MCF 10A (cell line): ENCODE measurements around the gene SLC9A8. TPM values are rescaled to one million over a fixed set of nuclear protein-coding genes. Genes with fewer than 3 reads are reported as not detected.

Experiments
- BruUV-seq: library from RNA; stranded (reverse); fragments of 400-500 nt; replicated peaks from 2 replicates; lab custom pipeline; 2021; lab: Mats Ljungman, UMichigan
- CTCF ChIA-PET: fragments of 300-600 bp; sonication (Branson Sonifier 250); formaldehyde crosslinking; extraction: SDS; loops from one replicate; lab custom pipeline; 2021; ENCODE audit warnings: antibody characterized with exemption, inconsistent platforms; lab: Yijun Ruan, JAX
- POLR2A ChIA-PET: fragments of 300-600, 350-650 bp; sonication (Branson Sonifier 250); formaldehyde crosslinking; extraction: SDS; loops from one replicate; lab custom pipeline; 2020; ENCODE audit warnings: antibody characterized with exemption, inconsistent platforms; lab: Yijun Ruan, JAX
- DNase-seq: peaks from one replicate; pipeline ENCODE4 v3.0.0-alpha.2; 2018; ENCODE audit not compliant: unreplicated experiment
- H3K27ac Mint-ChIP-seq: one replicate; pipeline ENCODE4 v1.8.0; 2022; ENCODE audit warnings: mild to moderate bottlenecking, low read depth, mixed read lengths; ENCODE audit not compliant: unreplicated experiment
- H3K27me3 Mint-ChIP-seq: one replicate; pipeline ENCODE4 v1.8.0; 2022; ENCODE audit warnings: mixed read lengths; ENCODE audit not compliant: insufficient read depth, unreplicated experiment
- H3K36me3 Mint-ChIP-seq: one replicate; pipeline ENCODE4 v1.8.0; 2022; ENCODE audit warnings: mild to moderate bottlenecking, moderate library complexity, mixed read lengths; ENCODE audit not compliant: insufficient read depth, unreplicated experiment
- H3K4me1 Mint-ChIP-seq: one replicate; pipeline ENCODE4 v1.8.0; 2022; ENCODE audit warnings: mixed read lengths; ENCODE audit not compliant: insufficient read depth, unreplicated experiment
- H3K4me3 Mint-ChIP-seq: one replicate; pipeline ENCODE4 v1.8.0; 2022; ENCODE audit warnings: mild to moderate bottlenecking, moderate library complexity, mixed read lengths; ENCODE audit not compliant: unreplicated experiment
- H3K9me3 Mint-ChIP-seq: one replicate; pipeline ENCODE4 v1.8.0; 2022; ENCODE audit warnings: mixed read lengths; ENCODE audit not compliant: unreplicated experiment
- CTCF ChIP-seq: fragments of 200-600 bp; IDR thresholded peaks from one replicate; pipeline ENCODE4 v1.8.0; 2022; ENCODE audit warnings: antibody characterized with exemption, mild to moderate bottlenecking; ENCODE audit not compliant: unreplicated experiment
- intact Hi-C: fragments of 100-400 bp; cut with micrococcal nuclease; formaldehyde crosslinking; loops from 2 replicates; pipeline ENCODE4 v1.14.1; 2022
- total RNA-seq: library from RNA; stranded (reverse); gene quantifications from 2 replicates; pipeline ENCODE4 v1.2.3, GENCODE V29; 2022

SLC9A8 gene
- total RNA-seq, 1 experiment from 2014 or later = 14.6 TPM

GRCh38 chr20:49941456-49941855, 128.8 kb downstream of the SLC9A8 start:
- no TSS peak for BruUV-seq
- POLR2A ChIA-PET = no interaction called here
- no peak overlapping the region for H3K4me3 Mint-ChIP-seq
- peaks cover 72% of the 10 kb centered on the region for H3K36me3 Mint-ChIP-seq
- CTCF ChIA-PET = interaction anchor here (0.6 to 1.1 kb wide), 4 partner anchors 18 to 211 kb away, joined by 3 to 4 read pairs (median 3); no protein-coding TSS in a partner anchor
- DNase-seq = no peak
- intact Hi-C loops = no loop called here
- H3K9me3 Mint-ChIP-seq = no peaks in the 10 kb centered on the region
- H3K27me3 Mint-ChIP-seq = no peaks in the 10 kb centered on the region
- TF ChIP-seq CTCF = no peak
- H3K4me1 Mint-ChIP-seq = peaks cover 23% of the 10 kb centered on the region
- H3K27ac Mint-ChIP-seq = no peak overlapping the region

Other genes starting within 250 kb of the SLC9A8 start
- not detected in 2 replicates for gene PTGIS, start 244.7 kb upstream of the SLC9A8 start, total RNA-seq
- gene B4GALT5, start 99.0 kb upstream of the SLC9A8 start, total RNA-seq = 17.1 and 19.7 TPM in 2 replicates
- 5.5 and 8.6 TPM in 2 replicates for gene SPATA2, start 102.7 kb downstream of the SLC9A8 start, total RNA-seq
- 40.0 and 48.6 TPM in 2 replicates for gene RNF114, start 123.6 kb downstream of the SLC9A8 start, total RNA-seq
- 0.17 and 0.23 TPM in 2 replicates for gene SNAI1, start 170.2 kb downstream of the SLC9A8 start, total RNA-seq